HG03280 (cell line): ENCODE results near the gene TGOLN2.

Experiments
- ATAC-seq: cut with Tn5 transposase; IDR thresholded peaks from one replicate; pipeline ENCODE4 v1.9.1; 2021; ENCODE audit warnings: mild to moderate bottlenecking, moderate library complexity; ENCODE audit not compliant: unreplicated experiment

Gene TGOLN2

GRCh38 chr2:85309699-85310321 is 18.0 kb downstream of the TGOLN2 start:
- no peak for ATAC-seq

- ATAC-seq, result no peak
Measured at GRCh38 chr2:85308896-85309555, 18.8 kb downstream of the TGOLN2 start.

DNA sequence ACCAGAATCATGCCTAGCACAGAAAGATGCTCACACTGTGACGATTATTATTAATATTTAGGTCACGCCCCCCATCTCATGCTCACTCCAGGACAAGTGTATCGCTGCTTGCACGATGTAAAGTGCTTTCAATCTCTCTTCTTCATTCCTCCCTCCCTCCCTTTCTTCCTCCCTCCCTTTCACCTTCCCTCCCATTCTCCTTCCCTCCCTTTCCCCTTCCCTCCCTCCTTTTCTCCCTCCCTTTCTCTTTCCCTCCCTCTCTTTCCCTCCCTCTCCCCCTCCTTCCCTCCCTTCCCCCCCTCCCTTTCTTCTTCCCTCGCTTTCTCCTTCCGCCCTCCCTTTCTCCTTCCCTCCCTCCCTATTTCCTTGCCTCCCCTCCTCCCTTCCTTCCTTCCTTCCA is 19.6 kb downstream of the TGOLN2 start:
- ATAC-seq, result no peak

- ATAC-seq, result no peak
Measured at GRCh38 chr2:85307527-85307897, 20.3 kb downstream of the TGOLN2 start.

- ATAC-seq, result no peak
Measured at GRCh38 chr2:85303780-85304531, 23.8 kb downstream of the TGOLN2 start.

GRCh38 chr2:85302121-85302520 is 25.7 kb downstream of the TGOLN2 start:
- ATAC-seq, result no peak

DNA sequence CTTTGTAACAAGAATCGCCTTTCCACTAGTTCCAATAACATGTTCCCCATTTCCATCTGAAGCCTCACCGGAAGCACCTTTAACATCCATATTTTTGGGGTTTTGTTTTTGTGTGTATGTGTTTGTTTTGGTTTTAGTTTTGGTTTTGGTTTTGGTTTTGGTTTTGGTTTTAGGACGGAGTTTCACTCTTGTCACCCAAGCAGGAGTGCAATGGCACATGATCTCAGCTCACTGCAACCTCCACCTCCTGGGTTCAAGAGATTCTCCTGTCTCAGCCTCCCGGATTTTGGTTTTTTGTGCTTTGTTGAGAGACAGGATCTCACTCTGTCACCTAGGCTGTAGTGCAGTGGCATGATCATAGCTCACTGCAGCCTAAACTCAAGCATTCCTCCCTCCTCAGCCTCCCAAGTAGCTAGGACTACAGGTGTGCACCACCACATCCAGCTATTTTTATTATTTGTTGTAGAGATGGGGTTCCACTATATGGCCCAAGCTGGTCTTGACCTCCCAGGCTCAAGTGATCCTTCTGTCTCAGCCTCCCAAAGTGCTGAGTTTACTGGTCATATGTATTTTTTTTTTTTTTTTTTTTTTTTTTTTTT is 36.3 kb downstream of the TGOLN2 start:
- ATAC-seq, result no peak

GRCh38 chr2:85288244-85288725 is 39.5 kb downstream of the TGOLN2 start:
- no peak for ATAC-seq

- no peak for ATAC-seq
Measured at GRCh38 chr2:85287721-85288120, 40.1 kb downstream of the TGOLN2 start.

DNA sequence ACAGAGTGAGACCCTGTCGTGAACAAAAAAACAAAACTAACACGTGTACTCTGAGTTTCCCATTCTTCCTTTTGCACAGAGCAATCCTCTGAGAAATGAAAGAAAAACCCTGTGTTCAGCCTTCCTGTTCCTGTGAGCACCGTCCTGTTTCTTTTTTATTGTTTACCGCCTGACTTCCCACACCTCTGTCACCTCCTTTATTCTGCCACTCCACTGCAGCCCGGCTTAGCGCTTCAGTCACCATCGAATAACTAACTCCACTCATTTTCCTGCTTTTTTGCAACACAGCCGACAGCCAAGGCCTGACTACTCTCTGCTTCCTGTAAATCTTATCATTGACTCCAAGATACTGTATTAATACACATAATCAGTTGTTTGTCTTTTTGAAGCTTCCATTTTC is 40.9 kb downstream of the TGOLN2 start:
- no peak for ATAC-seq

DNA sequence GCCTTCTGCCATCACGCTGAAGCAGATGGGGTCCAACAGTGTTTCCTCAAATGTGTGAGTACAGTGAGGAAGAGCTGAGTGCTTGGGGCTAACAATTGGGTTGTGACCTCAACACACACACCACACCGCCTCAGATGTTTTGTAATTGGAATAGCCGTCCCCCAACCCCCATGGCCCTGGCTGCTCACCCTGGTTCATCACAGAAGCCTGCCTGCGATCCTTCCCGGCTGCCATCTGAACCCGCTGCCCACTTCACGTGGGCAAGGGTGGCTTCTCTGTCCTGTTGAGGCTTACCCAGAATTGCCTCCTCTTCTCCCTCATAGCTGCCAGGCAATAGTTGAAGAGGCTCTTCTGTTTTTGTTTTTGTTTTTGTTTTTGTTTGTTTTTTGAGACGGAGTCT is 44.1 kb downstream of the TGOLN2 start:
- no peak for ATAC-seq

DNA sequence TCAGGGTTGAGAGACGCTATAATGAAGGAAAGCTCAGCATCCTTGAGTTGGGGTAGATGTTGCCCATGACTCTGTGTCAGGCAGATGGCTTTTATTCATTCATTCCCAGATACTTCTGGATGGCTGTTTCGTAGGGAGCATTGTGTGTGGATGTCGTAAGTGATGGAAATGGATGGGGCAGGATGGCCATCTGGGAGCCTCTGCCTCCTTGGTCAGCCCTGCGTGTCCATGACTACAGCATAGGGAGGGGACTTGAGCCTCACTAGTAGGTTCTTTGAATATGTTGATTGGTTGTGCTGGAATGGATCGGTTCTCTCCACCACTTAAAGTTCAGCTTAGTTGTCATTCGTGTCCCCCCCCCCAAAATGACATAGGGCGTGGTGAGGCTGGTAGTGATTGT is 44.9 kb downstream of the TGOLN2 start:
- ATAC-seq, result no peak

GRCh38 chr2:85281553-85281952 is 46.2 kb downstream of the TGOLN2 start:
- no peak for ATAC-seq

GRCh38 chr2:85278361-85278760 is 49.4 kb downstream of the TGOLN2 start:
- no peak for ATAC-seq

DNA sequence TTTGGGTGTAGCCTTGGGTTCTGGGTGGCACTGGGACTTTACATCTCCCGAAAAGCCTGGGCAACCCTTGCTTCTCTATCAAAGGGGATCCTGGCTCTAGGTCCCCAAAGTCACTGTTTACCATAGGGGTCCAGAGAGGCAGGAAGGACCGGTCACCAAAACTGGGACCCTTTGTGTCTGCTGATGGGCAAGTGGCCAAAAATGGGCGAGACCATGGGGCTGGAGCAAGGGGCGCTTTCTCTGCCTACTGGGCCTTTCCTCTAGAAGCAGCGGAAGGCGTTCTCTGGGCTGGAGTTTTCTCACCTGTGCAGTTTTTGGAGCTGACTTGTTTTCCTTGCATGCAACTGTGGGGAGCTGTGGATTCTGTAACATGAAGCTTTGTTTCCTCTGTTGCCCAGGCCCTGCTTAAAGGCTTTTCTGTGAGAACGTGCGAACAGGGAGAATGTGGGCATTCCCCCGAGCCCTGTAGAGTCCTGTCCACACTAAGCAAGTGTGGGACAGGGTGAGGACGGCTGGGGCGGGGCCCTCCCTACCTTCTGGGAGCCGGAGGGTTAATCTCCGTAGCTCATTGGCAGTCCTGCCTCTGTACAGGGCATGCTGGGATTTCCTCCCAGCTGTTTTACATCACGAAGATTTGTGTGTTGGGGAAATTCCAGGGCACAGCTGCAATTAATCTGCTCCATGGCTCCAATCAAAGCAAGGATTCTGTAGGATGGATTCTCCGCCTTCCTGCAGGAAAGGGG is 50.2 kb downstream of the TGOLN2 start:
- ATAC-seq, result no peak

DNA sequence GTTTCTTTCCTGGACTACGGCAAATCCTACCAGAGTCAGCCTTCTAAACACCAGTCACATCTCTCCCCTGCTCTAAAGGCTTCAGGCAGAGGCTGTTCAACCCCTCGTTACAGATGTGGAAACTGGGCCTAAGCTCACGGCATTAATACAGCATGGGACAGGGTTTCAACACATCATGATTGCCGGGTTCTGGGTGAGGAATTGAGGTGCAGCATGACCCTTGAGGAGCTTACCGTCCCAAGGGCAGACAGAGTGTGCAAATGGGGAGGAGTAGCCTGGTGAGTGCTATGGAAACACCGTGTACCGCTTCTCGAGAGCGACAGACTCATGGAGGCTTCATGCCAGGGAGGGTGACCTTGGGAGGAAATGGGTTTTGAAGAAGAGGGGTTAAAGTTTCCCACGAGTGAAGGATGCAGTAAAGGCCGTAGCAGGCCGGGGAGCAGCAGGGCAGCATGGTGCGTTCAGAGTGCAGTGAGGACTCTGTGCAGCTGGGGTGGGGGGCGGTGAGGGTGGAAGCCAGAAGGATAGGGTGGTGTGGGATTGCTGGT is 51.1 kb downstream of the TGOLN2 start:
- no peak for ATAC-seq

DNA sequence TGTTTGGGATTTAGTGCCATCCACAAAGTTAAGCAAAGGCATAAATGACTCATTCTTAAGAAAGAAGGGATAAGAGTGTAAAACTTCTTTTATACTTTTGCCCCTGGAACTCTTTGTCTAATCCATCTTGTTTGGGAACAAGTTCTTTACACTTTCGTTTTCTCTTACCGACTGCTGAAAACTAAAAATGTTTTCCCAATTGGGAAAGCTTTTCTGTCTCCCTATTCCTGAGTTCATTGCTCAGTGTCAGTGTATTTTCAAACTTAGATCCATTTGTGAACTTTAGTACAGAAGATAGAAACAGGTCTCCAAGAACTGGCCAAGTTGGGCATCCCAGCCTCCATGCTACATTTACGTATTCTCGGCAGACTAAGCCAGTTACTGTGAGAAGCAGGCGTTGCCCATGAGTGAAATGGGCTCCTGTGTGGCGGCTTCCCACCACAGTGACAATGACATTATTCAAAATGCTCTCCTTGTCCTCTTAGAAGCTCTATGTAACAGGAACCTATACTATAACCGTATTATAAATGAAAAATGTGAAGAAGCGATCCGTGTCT is 51.7 kb downstream of the TGOLN2 start:
- no peak for ATAC-seq

GRCh38 chr2:85273738-85274731 is 53.8 kb downstream of the TGOLN2 start:
- no peak for ATAC-seq

DNA sequence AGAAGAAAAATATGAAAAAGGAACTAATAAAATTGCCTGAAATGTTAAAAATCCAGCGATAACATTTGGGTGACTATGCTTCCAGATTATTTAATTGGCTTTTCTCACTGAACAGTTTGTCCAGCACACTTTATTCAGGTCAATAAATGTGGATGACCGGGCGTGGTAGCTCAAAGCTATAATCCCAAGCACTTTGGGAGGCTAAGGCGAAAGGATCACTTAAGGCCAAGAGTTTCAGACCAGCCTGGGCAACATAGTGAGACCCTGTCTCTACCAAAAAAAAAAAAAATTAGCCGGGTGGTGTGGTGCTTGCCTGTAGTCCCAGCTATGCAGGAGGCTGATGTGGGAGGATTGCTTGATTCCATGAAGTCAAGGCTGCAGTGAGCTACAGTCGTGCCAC is 55.4 kb downstream of the TGOLN2 start:
- ATAC-seq, result no peak
